GM23338 (cell line): ENCODE measurements around the gene EFCAB10. TPM values are rescaled to one million over a fixed set of nuclear protein-coding genes. Genes with fewer than 3 reads are reported as not detected.

Experiments
- ATAC-seq: fragments of 200-7000 bp; cut with Tn5 transposase; 3 replicates; pipeline ENCODE4 v1.9.1; 2020
- DNase-seq: peaks from one replicate; pipeline ENCODE4 v3.0.0-alpha.2; 2015; ENCODE audit warnings: low spot score
- H2AFZ ChIP-seq: fragments of 200-600 bp; sonication (generic); 2 replicates; pipeline ENCODE4 v1.8.0; 2016; ENCODE audit warnings: antibody characterized with exemption, mild to moderate bottlenecking, moderate library complexity
- H3F3A ChIP-seq: fragments of 200-600 bp; sonication (generic); replicated peaks from 2 replicates; pipeline ENCODE4 v1.8.0; 2017; ENCODE audit warnings: antibody characterized with exemption, mixed run types, low read depth
- H3K27ac ChIP-seq: fragments of 200-600 bp; sonication (generic); 2 replicates; pipeline ENCODE4 v1.6.1; 2016; ENCODE audit warnings: low read depth
- H3K27me3 ChIP-seq: fragments of 200-600 bp; sonication (generic); 2 replicates; pipeline ENCODE4 v1.8.0; 2016; ENCODE audit warnings: mild to moderate bottlenecking, mixed run types, moderate library complexity; ENCODE audit not compliant: insufficient read depth
- H3K36me3 ChIP-seq: fragments of 200-600 bp; sonication (generic); 2 replicates; pipeline ENCODE4 v1.8.0; 2016; ENCODE audit warnings: mild to moderate bottlenecking; ENCODE audit not compliant: insufficient read depth
- H3K4me1 ChIP-seq: fragments of 200-600 bp; sonication (generic); 2 replicates; pipeline ENCODE4 v1.8.0; 2016; ENCODE audit warnings: mild to moderate bottlenecking, moderate library complexity; ENCODE audit not compliant: insufficient read depth
- H3K4me2 ChIP-seq: fragments of 200-600 bp; sonication (generic); 2 replicates; pipeline ENCODE4 v1.7.1; 2017; ENCODE audit warnings: mixed run types
- H3K4me3 ChIP-seq: fragments of 200-600 bp; sonication (generic); 2 replicates; pipeline ENCODE4 v1.6.1; 2016; ENCODE audit warnings: mixed run types
- H3K79me2 ChIP-seq: fragments of 200-600 bp; sonication (generic); replicated peaks from 2 replicates; pipeline ENCODE4 v1.8.0; 2017; ENCODE audit warnings: mild to moderate bottlenecking; ENCODE audit not compliant: insufficient read depth
- H3K9me2 ChIP-seq: fragments of 200-600 bp; sonication (generic); 2 replicates; pipeline ENCODE4 v1.8.0; 2017; ENCODE audit not compliant: insufficient read depth
- H4K20me1 ChIP-seq: fragments of 200-600 bp; sonication (generic); replicated peaks from 2 replicates; pipeline ENCODE4 v1.8.0; 2017; ENCODE audit warnings: mild to moderate bottlenecking; ENCODE audit not compliant: insufficient read depth
- H3K27ac Mint-ChIP-seq: 2 replicates; pipeline ENCODE4 v1.8.0; 2020; ENCODE audit warnings: inconsistent platforms, mild to moderate bottlenecking, moderate library complexity, mixed read lengths
- H3K27me3 Mint-ChIP-seq: 3 replicates; pipeline ENCODE4 v1.8.0; 2022; ENCODE audit warnings: low read depth, mild to moderate bottlenecking, moderate library complexity, mixed read lengths, inconsistent platforms; ENCODE audit not compliant: insufficient read depth, poor library complexity
- H3K36me3 Mint-ChIP-seq: 3 replicates; pipeline ENCODE4 v1.8.0; 2021; ENCODE audit warnings: low read depth, mild to moderate bottlenecking, inconsistent platforms, moderate library complexity, mixed read lengths
- H3K4me1 Mint-ChIP-seq: 3 replicates; pipeline ENCODE4 v1.8.0; 2020; ENCODE audit warnings: mild to moderate bottlenecking, inconsistent platforms, mixed read lengths
- H3K4me3 Mint-ChIP-seq: 3 replicates; pipeline ENCODE4 v1.8.0; 2021; ENCODE audit warnings: moderate library complexity, mild to moderate bottlenecking, inconsistent platforms, mixed read lengths
- H3K9me3 Mint-ChIP-seq: 3 replicates; pipeline ENCODE4 v1.8.0; 2020; ENCODE audit warnings: moderate library complexity, mild to moderate bottlenecking, inconsistent platforms, mixed read lengths
- CREB1 ChIP-seq: fragments of 250-450 bp; sonication (Bioruptor Pico); IDR thresholded peaks from 2 replicates; pipeline ENCODE4 v1.5.0; 2020; ENCODE audit warnings: low read depth, mild to moderate bottlenecking, moderate library complexity
- EZH2 ChIP-seq: fragments of 200-600 bp; sonication (generic); IDR thresholded peaks from one replicate; pipeline ENCODE4 v1.8.0; 2017; ENCODE audit warnings: antibody characterized with exemption, mild to moderate bottlenecking, low read depth; ENCODE audit not compliant: unreplicated experiment
- EZH2phosphoT487 ChIP-seq: fragments of 200-600 bp; sonication (generic); IDR thresholded peaks from one replicate; pipeline ENCODE4 v1.8.1; 2018; ENCODE audit warnings: antibody characterized with exemption; ENCODE audit not compliant: unreplicated experiment
- JUNB ChIP-seq: IDR thresholded peaks from one replicate; pipeline ENCODE4 v1.6.1; 2016; ENCODE audit warnings: antibody characterized with exemption; ENCODE audit not compliant: unreplicated experiment
- NANOG ChIP-seq: IDR thresholded peaks from 2 replicates; pipeline ENCODE4 v1.6.1; 2016; ENCODE audit warnings: antibody characterized with exemption, borderline replicate concordance
- POLR2AphosphoS5 ChIP-seq: IDR thresholded peaks from 2 replicates; pipeline ENCODE4 v1.6.1; 2016; ENCODE audit warnings: antibody characterized with exemption, low read depth
- STAT1 ChIP-seq: IDR thresholded peaks from one replicate; pipeline ENCODE4 v1.6.1; 2016; ENCODE audit warnings: antibody characterized with exemption; ENCODE audit not compliant: unreplicated experiment
- ZNF114 ChIP-seq: fragments of 250-450 bp; sonication (Bioruptor Pico); IDR thresholded peaks from 2 replicates; pipeline ENCODE4 v1.5.0; 2020; ENCODE audit warnings: mild to moderate bottlenecking, moderate library complexity
- ZNF331 ChIP-seq: fragments of 250-450 bp; sonication (Bioruptor Pico); IDR thresholded peaks from 2 replicates; pipeline ENCODE4 v1.5.0; 2020; ENCODE audit warnings: low read depth, mild to moderate bottlenecking, moderate library complexity
- polyA plus RNA-seq: library from polyadenylated mRNA; unstranded; fragments of >200 nt; fragmentation: Nextera tagmentation; extraction: Ambion mirVana; gene quantifications from 2 replicates; pipeline ENCODE4 v1.2.1, GENCODE V29; 2016
- total RNA-seq: library from RNA; depleted of rRNA; stranded (reverse); fragments of >200 nt; shearing (Covaris generic); gene quantifications from 2 replicates; pipeline ENCODE4 v1.2.3, GENCODE V29; 2014
- TF ChIP-seq, protein P1 (sequence below): IDR thresholded peaks from one replicate; pipeline ENCODE4 v1.6.1; 2018; ENCODE audit warnings: antibody characterized with exemption; ENCODE audit not compliant: unreplicated experiment
- TF ChIP-seq, protein P2 (sequence below), 2 experiments: fragments of 200-600 bp in 1 of 2; sonication (generic) in 1 of 2; conservative IDR thresholded peaks; 2 replicates each; pipeline versions ENCODE4 v1.5.1 to v1.6.1; 2016 to 2017; ENCODE audit warnings: antibody characterized with exemption in 2 of 2, low read depth in 2 of 2, mild to moderate bottlenecking in 2 of 2, moderate library complexity in 1 of 2
- TF ChIP-seq, protein P3 (sequence below): fragments of 250-450 bp; sonication (Bioruptor Pico); IDR thresholded peaks from 2 replicates; pipeline ENCODE4 v1.5.0; 2020; ENCODE audit warnings: mild to moderate bottlenecking, moderate library complexity
- TF ChIP-seq, protein P4 (sequence below): IDR thresholded peaks from 2 replicates; pipeline ENCODE4 v1.6.1; 2016; ENCODE audit warnings: antibody characterized with exemption

The EFCAB10 gene
- total and polyA plus RNA-seq, 2 experiments from 2014 or later: 4.7 to 10.3 TPM

DNA sequence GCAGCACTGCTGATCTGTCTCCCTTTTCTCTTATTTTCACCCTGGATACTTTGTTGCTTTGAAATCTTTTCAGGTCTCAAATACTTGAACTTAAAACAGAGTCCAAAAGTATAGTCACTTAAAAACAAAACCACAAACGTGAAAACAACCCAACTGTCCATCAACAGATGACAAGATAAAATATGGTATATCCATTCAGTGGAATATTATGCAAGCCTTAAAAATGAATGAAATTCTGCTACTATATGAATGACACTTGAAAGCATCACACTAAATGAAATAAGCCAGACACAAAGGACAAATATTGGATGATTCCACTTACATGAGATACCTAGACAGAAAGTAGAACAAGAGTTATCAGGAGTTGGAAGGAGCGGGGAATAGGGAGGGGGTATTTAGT lies 44.7 kb upstream of the EFCAB10 start:
- Histone ChIP-seq H3K36me3 (peaks cover 21% of the 10 kb centered on the region), H3K4me2 (no peak overlapping the region), H3K79me2 (peaks cover 23% of the 10 kb centered on the region), H2AFZ (no peak overlapping the region), H3F3A (peaks cover 4% of the 10 kb centered on the region; the same call in 1 of the 2 replicates), H3K9me2 (no peaks in the 10 kb centered on the region), H3K4me3 (no peak overlapping the region), H3K27ac (no peak overlapping the region), H3K27me3 (no peaks in the 10 kb centered on the region), H3K4me1 (peaks cover 4% of the 10 kb centered on the region; the same call in 1 of the 2 replicates), H4K20me1 (0 out of 2 replicates have a peak, but pooled peaks cover 4% of the 10 kb centered on the region)
- ATAC-seq (no peak), DNase-seq (no peak)
- Mint-ChIP-seq H3K4me3 (no peak overlapping the region), H3K27me3 (no peaks in the 10 kb centered on the region), H3K4me1 (peaks cover 13% of the 10 kb centered on the region; the same call in 2 of the 3 replicates), H3K36me3 (peaks cover 94% of the 10 kb centered on the region), H3K27ac (no peak overlapping the region), H3K9me3 (peaks cover 15% of the 10 kb centered on the region)
- TF ChIP-seq, protein P1, sequence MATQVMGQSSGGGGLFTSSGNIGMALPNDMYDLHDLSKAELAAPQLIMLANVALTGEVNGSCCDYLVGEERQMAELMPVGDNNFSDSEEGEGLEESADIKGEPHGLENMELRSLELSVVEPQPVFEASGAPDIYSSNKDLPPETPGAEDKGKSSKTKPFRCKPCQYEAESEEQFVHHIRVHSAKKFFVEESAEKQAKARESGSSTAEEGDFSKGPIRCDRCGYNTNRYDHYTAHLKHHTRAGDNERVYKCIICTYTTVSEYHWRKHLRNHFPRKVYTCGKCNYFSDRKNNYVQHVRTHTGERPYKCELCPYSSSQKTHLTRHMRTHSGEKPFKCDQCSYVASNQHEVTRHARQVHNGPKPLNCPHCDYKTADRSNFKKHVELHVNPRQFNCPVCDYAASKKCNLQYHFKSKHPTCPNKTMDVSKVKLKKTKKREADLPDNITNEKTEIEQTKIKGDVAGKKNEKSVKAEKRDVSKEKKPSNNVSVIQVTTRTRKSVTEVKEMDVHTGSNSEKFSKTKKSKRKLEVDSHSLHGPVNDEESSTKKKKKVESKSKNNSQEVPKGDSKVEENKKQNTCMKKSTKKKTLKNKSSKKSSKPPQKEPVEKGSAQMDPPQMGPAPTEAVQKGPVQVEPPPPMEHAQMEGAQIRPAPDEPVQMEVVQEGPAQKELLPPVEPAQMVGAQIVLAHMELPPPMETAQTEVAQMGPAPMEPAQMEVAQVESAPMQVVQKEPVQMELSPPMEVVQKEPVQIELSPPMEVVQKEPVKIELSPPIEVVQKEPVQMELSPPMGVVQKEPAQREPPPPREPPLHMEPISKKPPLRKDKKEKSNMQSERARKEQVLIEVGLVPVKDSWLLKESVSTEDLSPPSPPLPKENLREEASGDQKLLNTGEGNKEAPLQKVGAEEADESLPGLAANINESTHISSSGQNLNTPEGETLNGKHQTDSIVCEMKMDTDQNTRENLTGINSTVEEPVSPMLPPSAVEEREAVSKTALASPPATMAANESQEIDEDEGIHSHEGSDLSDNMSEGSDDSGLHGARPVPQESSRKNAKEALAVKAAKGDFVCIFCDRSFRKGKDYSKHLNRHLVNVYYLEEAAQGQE: no peak
- TF ChIP-seq, protein P2, sequence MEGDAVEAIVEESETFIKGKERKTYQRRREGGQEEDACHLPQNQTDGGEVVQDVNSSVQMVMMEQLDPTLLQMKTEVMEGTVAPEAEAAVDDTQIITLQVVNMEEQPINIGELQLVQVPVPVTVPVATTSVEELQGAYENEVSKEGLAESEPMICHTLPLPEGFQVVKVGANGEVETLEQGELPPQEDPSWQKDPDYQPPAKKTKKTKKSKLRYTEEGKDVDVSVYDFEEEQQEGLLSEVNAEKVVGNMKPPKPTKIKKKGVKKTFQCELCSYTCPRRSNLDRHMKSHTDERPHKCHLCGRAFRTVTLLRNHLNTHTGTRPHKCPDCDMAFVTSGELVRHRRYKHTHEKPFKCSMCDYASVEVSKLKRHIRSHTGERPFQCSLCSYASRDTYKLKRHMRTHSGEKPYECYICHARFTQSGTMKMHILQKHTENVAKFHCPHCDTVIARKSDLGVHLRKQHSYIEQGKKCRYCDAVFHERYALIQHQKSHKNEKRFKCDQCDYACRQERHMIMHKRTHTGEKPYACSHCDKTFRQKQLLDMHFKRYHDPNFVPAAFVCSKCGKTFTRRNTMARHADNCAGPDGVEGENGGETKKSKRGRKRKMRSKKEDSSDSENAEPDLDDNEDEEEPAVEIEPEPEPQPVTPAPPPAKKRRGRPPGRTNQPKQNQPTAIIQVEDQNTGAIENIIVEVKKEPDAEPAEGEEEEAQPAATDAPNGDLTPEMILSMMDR (conservative IDR thresholded peaks at IDR 0.05; ENCODE audit: low read depth in 2 of 2): no peak
- TF ChIP-seq, protein P3, sequence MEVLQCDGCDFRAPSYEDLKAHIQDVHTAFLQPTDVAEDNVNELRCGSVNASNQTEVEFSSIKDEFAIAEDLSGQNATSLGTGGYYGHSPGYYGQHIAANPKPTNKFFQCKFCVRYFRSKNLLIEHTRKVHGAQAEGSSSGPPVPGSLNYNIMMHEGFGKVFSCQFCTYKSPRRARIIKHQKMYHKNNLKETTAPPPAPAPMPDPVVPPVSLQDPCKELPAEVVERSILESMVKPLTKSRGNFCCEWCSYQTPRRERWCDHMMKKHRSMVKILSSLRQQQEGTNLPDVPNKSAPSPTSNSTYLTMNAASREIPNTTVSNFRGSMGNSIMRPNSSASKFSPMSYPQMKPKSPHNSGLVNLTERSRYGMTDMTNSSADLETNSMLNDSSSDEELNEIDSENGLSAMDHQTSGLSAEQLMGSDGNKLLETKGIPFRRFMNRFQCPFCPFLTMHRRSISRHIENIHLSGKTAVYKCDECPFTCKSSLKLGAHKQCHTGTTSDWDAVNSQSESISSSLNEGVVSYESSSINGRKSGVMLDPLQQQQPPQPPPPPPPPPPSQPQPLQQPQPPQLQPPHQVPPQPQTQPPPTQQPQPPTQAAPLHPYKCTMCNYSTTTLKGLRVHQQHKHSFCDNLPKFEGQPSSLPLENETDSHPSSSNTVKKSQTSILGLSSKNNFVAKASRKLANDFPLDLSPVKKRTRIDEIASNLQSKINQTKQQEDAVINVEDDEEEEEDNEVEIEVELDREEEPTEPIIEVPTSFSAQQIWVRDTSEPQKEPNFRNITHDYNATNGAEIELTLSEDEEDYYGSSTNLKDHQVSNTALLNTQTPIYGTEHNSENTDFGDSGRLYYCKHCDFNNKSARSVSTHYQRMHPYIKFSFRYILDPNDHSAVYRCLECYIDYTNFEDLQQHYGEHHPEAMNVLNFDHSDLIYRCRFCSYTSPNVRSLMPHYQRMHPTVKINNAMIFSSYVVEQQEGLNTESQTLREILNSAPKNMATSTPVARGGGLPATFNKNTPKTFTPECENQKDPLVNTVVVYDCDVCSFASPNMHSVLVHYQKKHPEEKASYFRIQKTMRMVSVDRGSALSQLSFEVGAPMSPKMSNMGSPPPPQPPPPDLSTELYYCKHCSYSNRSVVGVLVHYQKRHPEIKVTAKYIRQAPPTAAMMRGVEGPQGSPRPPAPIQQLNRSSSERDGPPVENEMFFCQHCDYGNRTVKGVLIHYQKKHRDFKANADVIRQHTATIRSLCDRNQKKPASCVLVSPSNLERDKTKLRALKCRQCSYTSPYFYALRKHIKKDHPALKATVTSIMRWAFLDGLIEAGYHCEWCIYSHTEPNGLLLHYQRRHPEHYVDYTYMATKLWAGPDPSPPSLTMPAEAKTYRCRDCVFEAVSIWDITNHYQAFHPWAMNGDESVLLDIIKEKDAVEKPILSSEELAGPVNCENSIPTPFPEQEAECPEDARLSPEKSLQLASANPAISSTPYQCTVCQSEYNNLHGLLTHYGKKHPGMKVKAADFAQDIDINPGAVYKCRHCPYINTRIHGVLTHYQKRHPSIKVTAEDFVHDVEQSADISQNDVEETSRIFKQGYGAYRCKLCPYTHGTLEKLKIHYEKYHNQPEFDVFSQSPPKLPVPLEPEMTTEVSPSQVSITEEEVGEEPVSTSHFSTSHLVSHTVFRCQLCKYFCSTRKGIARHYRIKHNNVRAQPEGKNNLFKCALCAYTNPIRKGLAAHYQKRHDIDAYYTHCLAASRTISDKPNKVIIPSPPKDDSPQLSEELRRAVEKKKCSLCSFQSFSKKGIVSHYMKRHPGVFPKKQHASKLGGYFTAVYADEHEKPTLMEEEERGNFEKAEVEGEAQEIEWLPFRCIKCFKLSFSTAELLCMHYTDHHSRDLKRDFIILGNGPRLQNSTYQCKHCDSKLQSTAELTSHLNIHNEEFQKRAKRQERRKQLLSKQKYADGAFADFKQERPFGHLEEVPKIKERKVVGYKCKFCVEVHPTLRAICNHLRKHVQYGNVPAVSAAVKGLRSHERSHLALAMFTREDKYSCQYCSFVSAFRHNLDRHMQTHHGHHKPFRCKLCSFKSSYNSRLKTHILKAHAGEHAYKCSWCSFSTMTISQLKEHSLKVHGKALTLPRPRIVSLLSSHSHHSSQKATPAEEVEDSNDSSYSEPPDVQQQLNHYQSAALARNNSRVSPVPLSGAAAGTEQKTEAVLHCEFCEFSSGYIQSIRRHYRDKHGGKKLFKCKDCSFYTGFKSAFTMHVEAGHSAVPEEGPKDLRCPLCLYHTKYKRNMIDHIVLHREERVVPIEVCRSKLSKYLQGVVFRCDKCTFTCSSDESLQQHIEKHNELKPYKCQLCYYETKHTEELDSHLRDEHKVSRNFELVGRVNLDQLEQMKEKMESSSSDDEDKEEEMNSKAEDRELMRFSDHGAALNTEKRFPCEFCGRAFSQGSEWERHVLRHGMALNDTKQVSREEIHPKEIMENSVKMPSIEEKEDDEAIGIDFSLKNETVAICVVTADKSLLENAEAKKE (CRISPR knock-in tag): no peak
- TF ChIP-seq NANOG (no peak), POLR2AphosphoS5 (no peak), ZNF114 (CRISPR knock-in tag) (no peak), EZH2phosphoT487 (no peak), CREB1 (CRISPR knock-in tag) (no peak), ZNF331 (no peak), JUNB (no peak), STAT1 (no peak), EZH2 (no peak)
- TF ChIP-seq, protein P4, sequence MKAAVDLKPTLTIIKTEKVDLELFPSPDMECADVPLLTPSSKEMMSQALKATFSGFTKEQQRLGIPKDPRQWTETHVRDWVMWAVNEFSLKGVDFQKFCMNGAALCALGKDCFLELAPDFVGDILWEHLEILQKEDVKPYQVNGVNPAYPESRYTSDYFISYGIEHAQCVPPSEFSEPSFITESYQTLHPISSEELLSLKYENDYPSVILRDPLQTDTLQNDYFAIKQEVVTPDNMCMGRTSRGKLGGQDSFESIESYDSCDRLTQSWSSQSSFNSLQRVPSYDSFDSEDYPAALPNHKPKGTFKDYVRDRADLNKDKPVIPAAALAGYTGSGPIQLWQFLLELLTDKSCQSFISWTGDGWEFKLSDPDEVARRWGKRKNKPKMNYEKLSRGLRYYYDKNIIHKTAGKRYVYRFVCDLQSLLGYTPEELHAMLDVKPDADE: no peak
